HG02678 (cell line): ENCODE results near the gene CAMK1D.

ENCODE experiments used
- ATAC-seq: cut with Tn5 transposase; IDR thresholded peaks from one replicate; pipeline ENCODE4 v1.9.1; 2021; ENCODE audit warnings: mild to moderate bottlenecking, moderate library complexity; ENCODE audit not compliant: unreplicated experiment

The CAMK1D gene

DNA sequence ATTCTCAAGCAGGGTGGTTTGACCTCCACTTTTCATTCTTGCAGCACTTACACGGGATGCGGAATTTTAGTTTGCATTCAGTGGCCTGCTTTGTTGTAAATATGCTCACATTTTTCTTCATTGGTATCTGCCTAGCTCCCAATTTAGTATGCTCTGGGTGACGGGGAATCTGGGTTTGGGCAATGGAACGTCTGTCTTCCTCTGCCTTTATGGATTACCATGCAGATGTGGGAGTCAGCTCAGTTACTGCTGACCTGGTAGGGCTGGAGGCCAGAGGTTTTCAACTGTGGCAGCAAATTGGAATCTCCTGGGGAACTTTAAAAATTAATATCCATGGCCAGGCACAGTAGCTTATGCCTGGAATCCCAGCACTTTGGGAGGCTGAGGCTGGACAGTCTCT, 161.6 kb downstream of the CAMK1D start:
- ATAC-seq, result no peak

DNA sequence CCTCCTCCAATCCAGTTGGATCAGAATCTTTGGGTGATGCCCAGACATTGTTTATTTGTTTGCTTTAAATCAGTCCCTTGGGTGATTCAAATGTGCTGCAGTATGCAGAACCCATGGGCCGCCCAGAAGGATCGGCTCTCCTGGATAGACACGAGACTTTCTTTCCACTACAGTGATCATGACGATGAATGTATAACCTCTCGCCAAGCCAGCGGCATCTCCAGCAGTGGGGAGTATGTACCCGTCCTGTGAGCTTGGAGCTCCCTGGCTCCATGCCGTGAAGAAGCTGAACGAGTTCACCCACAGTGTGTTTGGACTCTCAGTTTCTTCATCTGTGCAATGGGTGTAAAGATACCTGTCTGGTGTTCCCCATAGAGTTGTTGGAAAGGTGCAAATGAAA, 162.3 kb downstream of the CAMK1D start:
- ATAC-seq, result no peak

DNA sequence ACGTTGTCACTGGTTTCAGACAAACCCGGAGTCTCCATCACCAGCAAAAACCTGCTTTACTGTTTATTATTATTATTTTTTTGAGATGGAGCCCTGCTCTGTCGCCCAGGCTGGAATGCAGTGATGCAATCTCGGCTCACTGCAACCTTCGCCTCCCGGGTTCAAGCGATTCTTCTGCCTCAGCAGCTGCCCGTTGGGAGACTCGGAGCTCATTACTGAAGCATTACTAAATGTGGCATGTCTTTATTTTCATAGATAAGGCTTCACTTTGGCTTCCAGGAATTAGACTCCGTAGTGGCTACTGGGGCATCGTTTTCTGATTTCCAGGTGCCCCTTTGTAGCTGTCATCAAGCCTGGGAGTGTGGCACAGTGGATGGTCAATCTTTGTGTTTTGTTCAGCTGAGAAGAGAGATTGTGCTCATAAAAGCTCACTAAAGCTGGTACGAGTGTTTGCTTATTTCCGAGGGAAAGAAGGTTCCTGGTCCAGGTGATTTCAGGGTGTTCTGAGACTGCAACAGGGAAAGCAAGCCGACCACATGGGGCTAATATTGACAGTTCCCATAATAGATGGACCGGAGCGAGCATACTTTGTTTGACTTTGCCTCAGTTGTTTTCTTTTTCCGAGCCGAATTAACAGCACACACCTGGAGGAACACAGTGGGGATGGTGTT, 163.1 kb downstream of the CAMK1D start:
- no peak for ATAC-seq

DNA sequence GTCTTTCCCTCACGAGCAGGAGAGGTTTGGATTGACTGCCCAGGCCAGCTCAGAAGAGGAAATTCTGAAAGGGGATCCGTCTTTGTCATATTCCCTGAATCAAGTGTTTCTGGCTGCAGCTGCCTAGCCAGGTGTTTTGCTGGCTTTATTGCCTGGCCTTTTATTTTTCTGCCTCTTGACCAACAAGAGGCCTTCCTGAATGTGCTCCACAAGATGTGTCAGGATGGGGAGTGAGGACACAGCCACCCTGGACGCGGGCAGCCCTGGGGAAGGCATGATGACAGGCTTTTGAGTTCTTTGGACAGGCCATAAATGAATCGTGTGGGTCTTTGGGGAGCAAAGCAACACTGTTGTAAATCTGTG, 163.6 kb downstream of the CAMK1D start:
- no peak for ATAC-seq

DNA sequence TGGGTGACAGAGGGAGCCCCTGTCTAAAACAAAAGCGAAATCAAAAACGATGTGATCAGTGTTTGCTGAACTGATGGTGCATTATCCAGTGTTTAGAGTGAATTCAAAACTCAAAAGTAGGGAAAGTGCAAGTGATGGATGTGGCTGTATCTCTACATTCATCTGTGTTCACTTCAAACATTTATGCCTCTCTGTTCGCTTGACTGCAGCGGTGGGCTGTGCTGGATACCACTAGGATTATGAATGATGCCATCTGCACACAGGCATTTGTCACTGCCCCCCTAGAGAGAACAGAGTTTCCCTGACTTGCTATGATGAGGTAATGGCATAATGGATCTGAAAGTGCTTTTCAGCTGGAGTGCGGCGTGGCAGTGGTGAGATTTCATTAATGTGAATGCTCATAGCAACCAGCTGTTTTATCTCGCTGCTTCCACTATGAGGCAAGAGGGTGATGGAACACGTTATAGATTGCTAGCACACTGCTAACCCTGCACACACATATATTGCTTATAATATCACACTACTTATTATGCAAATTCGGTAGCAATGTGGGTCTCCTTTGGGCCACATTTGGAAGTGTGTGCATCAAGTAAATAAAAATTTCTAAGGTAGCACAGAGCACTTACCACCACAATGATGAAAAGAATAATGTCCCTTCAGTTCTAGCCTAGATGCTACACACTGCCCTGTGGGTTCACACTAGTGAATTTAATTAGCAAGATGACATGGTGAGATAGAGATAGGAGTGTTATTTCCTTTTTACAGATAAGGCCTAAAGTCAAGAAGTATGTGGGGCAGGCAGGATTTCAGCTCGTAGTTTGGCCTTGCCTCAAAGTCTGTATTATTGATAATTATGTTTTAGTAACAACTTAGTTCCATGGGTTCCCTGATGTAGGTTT, 164.7 kb downstream of the CAMK1D start:
- no peak for ATAC-seq

DNA sequence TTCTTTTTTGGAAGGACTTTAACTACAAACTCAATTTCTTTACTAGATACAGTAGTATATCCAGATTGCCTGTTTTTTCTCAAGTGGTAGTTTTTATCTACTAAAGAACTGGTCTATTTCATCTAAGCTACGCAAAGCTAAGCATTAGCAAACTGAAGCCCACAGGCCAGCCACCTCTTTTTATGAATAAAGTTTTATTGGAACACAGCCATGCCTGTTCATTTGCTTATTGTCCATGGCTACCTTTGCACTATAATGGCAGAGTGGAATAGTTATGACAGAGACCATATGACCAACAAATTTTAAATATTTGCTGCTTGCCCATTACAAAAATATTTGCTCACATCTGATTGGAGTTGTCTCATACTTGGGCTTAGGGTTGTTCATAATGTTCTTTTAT, 168.7 kb downstream of the CAMK1D start:
- ATAC-seq, result no peak

DNA sequence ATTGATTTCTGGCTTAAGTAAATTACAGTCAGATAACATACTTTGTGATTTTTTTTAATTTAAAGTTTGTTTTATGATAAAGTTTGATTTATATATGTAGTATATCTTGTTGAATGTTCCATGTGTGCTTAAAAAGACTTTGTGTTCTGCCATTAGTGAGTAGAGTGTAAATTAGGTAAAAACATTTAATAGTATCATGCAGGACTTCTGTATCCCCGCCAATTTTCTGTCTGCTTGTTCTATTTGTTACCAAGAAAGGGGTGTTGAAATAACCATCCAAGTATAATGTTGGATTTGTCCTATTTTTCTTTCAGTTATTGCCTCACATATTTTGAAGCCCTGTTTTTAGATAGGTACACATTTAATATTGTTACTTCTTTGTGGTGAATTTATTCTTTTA, 172.1 kb downstream of the CAMK1D start:
- no peak for ATAC-seq

DNA sequence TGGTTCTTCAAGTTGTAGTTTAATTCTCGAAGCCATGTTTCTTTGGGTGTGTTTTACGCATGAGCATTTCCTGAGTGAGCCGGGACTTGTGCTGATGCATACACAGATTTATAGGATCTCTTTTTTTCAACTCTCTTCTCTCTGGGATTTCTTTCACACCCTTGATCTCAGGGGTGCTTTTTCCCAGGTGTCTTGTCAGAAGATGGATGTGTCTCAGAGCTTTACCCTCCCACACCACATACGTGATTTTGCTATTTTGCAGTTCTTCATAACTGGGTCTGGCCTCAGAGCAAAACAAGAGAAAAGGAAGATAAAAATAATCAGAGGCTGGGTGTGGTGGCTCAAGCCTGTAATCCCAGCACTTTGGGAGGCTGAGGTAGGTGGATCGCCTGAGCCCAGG, 177.0 kb downstream of the CAMK1D start:
- no peak for ATAC-seq

DNA sequence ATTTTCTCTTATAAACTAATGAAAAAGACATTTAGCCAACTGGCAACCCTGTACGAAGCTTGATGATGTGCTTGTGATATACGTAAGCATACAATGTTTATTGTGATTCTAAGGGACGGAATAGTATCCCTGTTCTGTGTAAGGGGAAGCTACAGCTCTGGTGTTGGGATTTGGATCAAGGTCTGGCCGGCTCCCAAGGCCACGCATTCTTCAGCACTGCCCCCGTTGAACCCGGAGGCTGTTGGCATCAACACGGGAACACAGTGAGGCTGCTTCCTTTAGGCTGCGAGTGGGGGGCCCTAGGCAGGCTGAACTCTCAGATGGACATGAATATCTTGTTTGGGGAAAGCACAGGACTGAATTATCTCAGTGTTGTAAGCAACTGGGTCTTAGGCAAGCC, 180.6 kb downstream of the CAMK1D start:
- no peak for ATAC-seq

DNA sequence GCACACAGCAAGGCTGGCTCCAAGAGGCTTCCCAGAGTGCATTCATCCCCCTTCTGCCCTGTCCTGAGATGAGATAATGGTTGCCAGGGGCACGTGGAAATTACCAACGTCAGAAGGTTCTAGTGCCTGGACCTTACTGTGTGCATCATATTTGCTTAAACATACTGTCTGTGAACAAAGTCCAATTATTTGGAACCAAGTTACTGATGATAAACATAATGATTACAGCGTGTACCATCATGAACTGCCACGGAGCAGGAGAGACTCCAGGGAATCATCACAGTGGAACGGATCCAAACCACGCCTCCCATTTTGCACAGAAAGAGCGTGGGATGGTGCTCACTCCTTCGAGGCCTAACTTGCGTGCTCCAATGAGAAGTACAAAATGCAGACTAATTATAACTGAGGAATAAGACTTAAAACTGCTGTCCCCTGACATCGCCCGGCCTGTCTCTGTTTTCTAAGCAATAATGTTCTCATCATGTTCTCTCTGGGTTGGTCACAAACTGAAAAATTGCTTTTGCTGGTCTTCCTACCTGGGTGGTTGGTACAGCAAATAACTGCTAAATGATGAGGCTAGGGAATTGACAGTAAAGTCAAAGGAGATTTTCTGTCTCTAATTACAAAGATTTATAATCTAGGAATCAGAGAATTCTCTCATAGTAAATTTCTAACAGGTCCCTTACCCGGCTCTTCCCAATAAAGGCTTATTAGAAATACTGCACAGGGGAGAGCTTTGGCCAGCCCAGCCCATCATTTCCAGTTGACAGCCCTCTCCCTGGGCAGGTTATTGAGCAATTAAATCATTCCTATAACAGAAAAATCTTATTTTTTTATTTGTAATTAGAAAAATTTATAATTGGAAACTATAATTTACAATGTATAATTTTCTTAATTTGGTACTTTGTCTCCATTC, 182.2 kb downstream of the CAMK1D start:
- no peak for ATAC-seq

DNA sequence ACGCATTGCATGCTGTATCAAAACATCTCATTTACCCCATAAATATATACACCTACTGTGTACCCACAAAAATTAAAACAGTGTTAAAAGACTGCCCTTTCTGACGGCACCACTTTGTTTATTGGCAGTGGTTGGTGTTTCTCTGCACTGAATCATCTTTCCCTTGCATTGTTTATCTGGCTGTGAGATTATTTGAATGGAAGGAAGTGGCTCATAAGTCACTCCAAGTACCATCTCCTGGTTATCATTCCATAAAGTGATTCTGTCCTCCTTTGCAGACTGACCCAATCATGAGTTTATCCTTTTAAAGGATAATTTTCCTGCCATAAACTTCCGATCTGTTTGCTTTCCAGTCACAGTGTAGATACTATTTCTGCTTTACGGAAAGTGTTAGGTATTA, 183.8 kb downstream of the CAMK1D start:
- ATAC-seq, result no peak

DNA sequence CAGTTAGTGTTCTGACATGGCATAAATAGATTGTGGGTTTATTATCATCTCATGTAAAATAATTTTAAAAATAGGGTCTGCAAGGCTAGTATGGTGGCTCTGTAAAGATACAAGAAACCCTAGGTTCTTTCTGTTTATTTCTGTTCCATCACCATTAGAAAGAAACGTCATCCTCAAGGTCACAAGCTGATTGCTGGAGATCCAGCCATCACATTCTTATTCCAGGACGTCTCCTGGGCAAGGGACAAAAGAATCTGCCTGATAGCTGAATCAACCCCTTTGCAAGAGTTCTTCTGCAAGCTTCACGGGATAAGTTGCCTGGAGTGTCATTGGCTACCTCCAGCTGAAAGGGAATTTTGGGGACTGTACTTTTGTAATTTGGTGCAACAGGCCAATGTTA, 184.4 kb downstream of the CAMK1D start:
- no peak for ATAC-seq

DNA sequence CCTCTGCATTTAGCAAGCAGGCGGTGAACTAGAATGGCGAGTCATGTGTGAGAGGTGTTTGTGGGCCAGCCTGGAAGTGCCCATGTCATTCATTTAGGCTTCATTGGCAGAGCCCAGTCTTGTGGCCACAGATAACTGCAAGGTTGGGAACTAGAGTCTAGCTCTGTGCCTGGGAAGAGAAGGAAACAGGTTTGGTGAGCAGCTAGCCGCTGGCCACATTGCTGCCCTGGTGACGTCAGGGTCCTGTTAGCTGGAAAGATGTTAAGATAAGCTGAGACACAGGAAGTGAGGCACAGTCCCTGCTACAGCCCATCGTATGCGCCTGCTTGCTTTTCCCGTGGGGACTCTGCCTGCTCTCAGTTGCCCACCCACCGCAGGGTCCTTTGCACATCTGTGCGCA, 185.5 kb downstream of the CAMK1D start:
- ATAC-seq, result no peak

DNA sequence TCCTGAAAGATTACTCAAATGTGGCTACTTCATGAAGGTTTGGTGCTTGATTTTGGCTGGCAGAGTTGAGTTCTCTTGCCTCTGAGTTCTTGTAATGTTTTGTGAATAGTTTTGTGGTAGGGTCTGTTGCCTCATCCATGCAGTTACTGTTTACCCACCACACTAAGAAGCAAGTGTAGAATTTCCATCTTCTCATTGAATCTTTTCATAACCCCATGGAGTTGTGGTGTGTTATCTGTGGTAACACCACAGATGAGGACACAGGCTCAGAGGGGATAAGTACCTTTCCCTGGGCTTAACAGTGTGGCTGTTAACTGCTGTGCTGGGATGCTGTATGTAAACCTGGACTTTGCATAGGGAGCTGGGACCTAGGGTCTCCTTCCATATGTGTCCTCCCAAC, 186.3 kb downstream of the CAMK1D start:
- no peak for ATAC-seq

DNA sequence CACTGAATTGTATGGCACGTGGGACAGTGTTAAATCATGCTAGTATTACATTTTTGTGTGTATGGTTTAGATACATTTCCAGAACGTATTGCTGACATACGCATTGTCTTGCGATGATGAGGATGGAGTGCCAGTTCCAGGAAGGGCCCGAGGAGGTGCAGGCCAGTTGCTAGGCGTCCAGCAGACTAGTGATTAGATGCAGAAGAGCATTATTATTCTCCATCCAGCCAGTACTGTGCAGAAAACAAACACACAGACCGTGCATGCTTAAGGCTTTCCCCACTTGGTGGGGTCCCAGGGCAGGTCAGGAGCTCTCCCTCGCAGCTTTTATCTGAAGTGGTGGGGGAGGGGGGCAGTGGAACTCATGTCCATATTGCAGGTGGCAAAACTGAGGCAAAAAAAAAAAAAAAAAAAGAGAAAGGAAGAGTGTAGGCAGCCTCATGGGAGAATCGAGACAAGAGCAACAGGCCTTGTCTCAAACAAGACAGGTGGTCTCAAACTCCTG, 189.2 kb downstream of the CAMK1D start:
- no peak for ATAC-seq

DNA sequence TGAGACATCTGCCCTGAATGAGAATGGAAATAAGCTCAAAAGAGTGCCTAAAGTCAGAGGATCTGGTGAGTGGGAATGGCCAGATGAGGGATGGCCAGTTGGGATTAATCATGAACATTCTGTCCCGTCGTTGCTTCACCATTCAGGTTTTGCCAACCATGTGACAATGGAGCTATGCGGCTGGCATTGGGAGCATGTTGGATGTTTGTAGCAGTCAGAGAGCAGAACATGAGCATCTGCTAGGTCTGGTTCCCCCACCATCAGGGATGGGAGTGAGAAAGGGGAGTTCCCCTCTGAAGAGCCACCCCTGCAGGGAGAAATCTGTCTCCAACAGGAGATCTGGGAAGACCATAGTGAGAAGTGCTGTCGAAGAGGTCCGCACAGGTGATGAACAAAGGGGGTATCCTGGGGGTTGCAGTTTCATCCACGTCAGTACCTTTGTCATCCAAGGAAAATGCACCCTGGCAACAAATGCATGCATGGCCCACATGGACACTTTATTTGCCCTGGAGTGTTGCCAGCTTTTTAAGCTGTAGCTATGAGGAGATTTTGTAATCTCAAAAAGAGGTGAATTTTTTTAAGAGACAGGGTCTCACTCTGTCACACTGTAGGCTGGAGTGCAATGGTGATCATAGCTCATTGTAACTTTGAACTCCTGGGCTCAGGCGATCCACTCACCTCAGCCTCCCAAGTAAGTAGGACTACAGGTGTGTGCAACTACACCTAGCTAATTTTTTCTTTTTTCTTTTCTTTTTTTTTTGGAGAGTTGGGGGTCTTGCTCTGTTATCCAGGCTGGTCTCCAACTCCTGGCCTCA, 190.2 kb downstream of the CAMK1D start:
- ATAC-seq, result no peak

DNA sequence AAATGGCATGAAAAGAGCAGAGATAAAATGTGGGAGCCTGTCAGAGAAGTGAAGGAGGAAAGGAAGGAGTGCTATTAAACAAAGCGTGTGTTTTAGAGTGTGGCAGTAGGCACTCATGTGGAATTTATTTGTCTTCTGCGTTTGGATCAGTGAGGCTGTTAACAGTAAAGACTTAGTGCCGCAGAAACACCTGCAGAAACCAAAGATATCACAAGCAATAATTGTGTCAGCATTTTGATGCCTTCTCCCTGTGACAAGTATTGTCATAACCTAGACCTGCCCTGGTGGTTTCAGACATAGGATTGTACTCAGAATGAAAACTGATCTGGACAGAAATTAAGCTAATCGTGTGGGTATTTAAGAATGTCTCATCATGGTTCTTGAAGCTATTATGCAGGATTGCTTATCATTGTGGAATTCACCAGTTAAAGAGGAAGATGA, 191.0 kb downstream of the CAMK1D start:
- ATAC-seq, result no peak

DNA sequence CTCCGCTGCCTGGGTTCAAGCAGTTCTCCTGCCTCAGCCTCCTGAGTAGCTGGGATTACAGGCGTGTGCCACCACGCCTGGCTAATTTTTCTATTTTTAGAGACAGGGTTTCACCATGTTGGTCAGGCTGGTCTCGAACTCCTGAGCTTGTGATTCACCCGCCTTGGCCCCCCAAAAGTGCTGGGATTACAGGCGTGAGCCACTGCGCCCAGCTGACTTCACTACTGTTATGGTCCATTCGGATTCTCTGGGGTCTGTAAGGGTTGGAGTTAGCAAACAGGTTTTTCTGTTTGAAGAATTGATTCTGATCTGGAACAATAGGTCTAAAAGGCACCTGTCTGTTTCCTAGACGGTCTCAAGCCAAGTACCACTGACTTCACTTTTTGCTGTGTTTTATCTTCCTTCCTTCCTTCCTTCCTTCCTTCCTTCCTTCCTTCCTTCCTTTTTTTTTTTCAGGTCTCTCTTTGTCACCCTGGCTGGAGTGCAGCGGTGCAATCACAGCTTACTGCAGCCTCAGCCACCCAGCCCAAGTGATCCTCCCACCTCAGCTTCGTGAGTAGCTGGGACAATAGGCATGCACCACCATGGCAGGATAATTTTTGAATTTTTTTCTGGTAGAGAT, 192.2 kb downstream of the CAMK1D start:
- ATAC-seq, result no peak

DNA sequence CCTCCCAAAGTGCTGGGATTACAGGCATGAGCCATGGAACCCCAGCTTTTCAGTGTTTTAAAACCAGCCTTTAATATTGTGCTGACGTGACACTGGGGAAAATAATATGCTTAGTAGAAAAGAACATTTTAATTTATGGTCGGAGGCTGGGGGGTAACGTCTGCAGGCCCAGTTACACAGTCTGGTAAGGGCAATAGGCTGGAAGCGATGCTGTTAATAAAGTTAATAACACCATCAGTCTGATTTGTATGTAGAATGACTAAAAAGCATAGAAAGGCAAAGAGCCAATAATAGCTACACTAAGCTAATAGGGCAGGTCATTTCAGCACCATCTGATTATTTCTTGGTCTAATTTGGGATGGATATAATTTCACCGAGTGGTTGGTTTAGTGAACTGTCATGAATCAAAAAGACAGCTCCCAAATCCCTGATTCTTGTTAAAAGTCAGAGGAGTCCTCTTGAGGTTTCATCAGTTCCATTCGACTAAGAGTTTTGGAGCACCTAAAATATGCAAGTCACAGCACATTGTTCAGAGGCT, 192.9 kb downstream of the CAMK1D start:
- no peak for ATAC-seq

DNA sequence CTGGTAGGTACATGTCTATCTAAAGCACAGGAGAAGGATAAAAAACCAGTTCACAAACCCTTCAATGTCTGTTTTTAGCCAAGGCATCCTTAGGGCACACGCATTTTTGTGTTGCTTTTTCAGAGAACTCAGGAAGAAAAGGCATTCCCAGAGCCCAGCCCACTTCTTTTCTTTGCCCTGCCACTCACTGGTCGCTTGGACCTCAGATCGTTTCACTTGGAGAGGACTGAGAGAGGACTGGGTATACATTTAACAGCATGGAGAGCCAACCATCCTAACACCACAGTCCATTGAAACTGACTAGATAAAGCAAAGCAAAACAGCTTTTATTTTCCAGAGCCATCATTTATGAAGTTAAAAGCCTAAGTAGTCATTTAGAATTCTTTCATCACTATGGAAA, 194.2 kb downstream of the CAMK1D start:
- no peak for ATAC-seq
